ENCODE measurements around the gene RPL27.

Gene RPL27

DNA sequence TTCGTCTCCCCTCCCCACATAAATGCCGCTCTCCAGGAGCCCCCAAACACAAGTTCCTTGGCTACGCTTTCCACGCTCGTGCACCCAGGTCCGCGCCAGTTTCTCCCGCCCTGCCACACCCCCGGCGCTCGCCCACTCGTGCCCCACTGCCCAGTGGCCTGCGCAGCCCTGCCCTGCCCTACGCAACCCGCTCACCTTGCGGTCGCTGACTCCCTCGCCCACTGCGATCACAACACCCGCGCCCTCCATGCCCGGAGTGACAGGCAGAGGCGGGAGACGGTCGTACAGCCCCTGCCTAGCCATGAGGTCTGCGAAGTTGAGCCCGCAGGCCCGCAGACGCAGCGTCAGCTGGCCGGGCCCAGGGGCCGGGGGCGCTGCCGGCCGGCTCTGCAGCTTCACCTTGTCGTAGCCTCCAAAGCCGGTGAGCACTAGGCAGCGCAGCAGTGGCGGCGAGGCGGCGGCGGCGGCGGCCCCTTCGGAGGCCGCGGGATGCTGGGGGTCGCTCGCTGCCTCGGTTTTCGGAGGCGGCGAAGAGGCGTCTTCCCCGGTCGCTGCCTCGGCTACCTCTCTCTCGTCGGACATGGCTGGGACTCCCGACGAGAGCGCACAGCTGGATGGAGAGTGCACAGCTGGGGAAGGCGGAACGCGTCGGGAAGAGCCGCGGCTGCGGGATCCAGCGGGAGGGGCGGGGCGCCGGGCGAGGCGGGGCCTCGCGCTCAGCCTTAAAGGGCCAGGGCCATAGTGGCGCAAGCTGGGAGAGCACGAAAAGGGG, 23.7 kb downstream of the RPL27 start, which contains the start of gene VAT1:
VAT1 (minus strand) TSS at position 645 of the 772 bp plus-strand sequence; CDS start at position 582, 63 bp downstream.
- DNase-seq, result peak; percentile 47

- DNase-seq, result peak; percentile 83
Measured at GRCh38 chr17:43024407-43025289, 26.4 kb downstream of the RPL27 start, which contains the start of gene RND2. RND2 (plus strand) TSS chr17:43025231; CDS start chr17:43025348, 117 bp downstream.

- DNase-seq, result no peak
Measured at GRCh38 chr17:43025290-43025657, 27.1 kb downstream of the RPL27 start.

GRCh38 chr17:43025766-43026537, 27.7 kb downstream of the RPL27 start:
- no peak for DNase-seq

DNA sequence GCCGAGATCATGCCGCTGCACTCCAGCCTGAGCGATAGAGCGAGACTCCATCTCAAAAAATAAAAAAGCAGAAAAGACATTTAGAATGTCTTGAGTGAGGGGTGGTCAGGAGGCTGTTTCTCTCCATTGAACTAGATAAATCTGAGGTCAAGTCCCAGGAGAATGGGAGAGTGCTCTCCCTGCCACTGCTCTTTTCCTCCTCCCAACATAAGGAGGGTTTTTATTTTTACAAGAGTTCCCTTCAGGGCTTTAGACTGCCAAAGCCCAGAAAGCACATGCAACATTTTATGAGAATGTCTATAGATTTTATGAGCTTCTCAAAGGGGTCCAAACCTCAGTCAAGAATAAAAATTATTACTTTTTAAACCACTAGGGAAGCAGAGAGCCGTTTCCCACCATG, 28.4 kb downstream of the RPL27 start:
- no peak for DNase-seq

DNA sequence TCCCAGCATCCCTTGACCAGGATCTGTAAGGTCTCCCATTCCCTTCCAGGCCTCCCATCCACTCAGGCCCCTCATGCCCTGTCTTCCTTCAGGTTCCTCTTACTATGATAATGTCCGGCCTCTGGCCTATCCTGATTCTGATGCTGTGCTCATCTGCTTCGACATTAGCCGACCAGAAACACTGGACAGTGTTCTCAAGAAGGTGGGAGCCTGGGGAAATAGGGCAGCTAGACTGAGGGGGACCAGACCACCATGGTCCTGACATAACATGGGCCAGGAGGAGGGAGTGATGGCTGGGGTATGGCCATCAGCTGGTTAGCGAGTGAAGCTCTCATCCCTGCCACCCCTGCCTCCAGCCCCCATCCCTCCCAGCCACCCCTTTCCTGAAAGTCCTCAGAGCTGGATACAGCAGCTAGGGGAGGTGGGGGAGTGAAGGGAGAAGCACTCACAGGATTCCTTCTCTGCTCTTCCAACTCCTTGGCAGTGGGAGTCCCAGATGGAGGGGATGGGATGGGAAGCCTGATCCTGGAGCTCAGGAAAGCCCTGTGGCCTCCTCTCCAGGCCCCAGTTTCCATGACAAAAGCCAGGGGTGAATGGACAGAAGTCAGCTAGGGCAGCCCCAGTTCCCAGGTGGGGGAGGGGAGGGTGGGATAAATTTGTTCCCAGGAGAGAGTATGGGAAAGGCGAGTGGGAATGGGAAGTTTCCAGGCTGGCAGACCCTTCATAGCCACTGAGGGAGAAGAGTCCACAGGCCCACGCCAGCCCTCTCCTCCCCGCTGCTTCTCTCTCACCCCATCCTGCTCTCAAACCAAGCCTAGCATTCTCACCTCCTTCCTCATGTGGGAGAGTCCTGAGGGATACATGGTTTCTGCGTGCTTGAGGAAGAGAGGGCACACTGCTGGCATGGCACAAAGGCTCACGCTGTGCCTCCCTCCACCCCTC, 29.1 kb downstream of the RPL27 start:
- no peak for DNase-seq

- no peak for DNase-seq
Measured at GRCh38 chr17:43028221-43028861, 30.1 kb downstream of the RPL27 start.

GRCh38 chr17:43030137-43030767, 32.0 kb downstream of the RPL27 start:
- no peak for DNase-seq

DNA sequence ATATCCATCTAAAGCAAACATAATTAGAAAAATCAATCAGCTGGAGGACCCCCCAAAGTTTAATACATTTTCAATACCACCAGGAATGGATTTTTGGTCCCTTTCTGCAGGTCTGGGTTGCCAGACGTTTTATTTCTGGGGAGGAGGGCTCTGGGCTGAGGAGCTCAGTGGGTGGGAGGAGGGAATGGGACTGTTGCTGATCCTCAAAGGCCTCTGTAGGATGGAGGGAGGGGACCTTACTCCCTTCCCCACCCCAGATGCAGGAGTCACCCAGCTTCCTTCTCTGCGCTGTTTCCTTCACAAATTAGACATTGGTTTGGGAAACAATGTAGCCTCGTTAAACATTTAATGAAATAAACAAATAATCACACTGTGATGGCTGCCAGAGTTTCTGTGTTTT, 33.4 kb downstream of the RPL27 start:
- no peak for DNase-seq

DNA sequence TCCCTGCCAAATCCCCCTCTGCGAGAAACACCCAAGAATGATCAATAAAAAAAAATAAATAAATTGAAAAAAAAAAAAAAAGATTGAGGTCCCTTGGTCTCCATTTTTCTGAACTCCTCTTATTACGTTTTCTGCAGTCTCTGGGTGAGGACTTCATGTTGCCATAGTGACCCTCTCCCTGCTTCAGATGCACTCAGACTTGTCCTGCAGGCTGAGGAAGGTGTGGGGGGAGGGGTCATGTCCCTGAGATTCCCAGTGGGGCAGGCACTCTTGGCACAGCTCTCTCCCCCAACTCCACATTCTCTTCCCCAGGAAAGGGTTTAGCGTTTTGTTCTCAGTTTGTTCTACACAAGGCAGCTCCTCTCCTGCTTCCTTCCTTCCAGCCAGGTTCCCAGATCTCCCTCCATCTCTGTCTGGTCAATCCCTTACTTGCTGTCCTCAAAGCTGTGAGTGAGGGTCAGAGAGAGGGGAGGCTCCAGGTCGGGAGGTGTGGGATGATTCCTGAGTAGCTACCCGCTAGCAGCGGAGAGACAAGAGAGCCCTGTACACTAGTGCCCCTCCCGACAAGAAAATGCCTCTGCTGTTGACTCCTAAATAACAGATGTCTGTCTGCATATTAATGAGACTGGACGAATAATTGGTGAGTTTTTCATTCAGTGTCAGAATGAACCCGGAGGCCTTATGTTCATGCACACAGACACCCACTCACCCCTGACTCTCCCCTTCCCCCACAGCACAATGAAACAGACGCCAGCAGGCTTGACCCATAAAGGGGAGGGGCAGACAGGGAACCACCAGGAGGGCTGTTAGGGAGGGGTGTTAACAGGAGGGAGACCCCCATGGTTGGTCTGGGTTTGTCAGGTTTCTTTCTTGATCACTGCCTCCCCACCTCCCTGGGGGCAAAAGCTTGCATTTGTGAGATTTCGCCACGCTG, 36.0 kb downstream of the RPL27 start:
- no peak for DNase-seq

- no peak for DNase-seq
Measured at GRCh38 chr17:43034894-43035293, 36.7 kb downstream of the RPL27 start.

DNA sequence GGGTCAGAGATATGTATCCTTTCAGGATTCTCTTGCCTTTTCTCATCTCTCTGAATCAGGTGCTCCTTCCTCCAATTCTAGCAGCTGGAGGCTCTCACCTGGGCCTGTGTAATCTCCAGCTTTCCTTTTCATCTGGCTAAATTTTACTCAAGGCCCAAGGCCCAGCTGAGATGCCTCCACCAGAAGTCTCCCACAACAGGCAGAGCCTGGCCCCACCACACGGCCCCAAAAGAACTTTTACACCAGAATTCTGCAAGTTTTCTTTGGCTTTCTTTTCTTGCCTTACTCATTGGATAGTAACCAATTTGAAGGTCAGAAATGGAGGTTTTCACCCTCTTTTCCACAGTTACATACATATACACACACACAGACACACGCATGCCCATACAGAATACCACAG, 41.4 kb downstream of the RPL27 start:
- DNase-seq, result no peak

- DNase-seq, result no peak
Measured at GRCh38 chr17:43040655-43041054, 42.4 kb downstream of the RPL27 start.

DNA sequence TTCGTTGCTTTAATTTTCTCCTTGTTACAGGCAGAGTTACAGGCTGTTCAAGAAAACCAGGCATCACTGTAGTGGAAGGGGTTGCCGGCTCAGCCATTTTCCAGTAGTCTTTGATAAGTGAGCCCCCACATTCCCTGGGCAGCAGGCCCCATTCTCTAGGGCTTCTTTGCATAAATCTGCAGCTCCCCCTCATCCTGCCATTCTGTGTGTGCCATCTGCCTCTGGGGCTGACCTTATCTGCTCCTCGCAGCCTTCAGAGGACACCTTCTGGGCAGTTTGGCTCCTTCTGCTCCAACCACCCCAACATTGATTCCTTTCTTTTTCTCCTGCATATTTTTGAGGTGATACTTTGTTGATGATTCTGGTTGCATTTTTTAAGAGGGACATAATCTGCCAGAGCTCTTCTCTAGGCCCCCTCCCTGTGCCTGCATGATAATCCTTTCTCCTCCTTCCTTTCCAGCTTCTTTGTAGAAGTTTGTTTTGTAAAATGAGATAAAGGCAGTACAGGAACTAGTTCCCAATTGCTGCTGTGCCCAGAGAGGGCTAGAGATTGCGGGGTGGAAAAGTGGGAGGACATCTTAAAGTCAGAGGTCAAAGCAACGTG, 43.9 kb downstream of the RPL27 start:
- no peak for DNase-seq

GRCh38 chr17:43043307-43043706, 45.1 kb downstream of the RPL27 start:
- no peak for DNase-seq

- no peak for DNase-seq
Measured at GRCh38 chr17:43044024-43044423, 45.8 kb downstream of the RPL27 start.

- no peak for DNase-seq
Measured at GRCh38 chr17:43051969-43052368, 53.8 kb downstream of the RPL27 start.
